SK-N-SH (cell line): ENCODE results near the gene DNAJB4. TPM values are rescaled to one million over a fixed set of nuclear protein-coding genes. Genes with fewer than 3 reads are reported as not detected.
"Not testable (repeated sequence)": the region's sequence is repeated elsewhere in the genome, so short reads cannot be mapped to it uniquely, and the experiment has no call there.

Experiments used
- CTCF ChIA-PET: fragments of 300-600, 350-600 bp; formaldehyde crosslinking; extraction: SDS; loops from one replicate; lab custom pipeline; 2021; lab: Yijun Ruan, JAX
- POLR2A ChIA-PET: fragments of 350-600 bp; sonication (Branson Sonifier 250); formaldehyde crosslinking; extraction: SDS; loops from one replicate; lab custom pipeline; 2020; ENCODE audit warnings: antibody characterized with exemption, inconsistent platforms; lab: Yijun Ruan, JAX
- DNase-seq: peaks from one replicate; pipeline ENCODE4 v3.0.0; 2012
- H2AFZ ChIP-seq: fragments of 200-600 bp; sonication (generic); 2 replicates; pipeline ENCODE4 v1.8.1; 2016; ENCODE audit warnings: antibody characterized with exemption, mild to moderate bottlenecking, low read depth
- H3F3A ChIP-seq: fragments of 200-600 bp; sonication (generic); replicated peaks from 2 replicates; pipeline ENCODE3; 2016; ENCODE audit warnings: antibody characterized with exemption, mild to moderate bottlenecking; ENCODE audit not compliant: insufficient read depth
- H3K27ac ChIP-seq, 2 experiments: fragments of 200-500 bp in 1 of 2; fragments of 200-600 bp in 1 of 2; sonication (Bioruptor generic) in 1 of 2; sonication (generic), shearing (Covaris generic) in 1 of 2; 2 replicates each; pipeline versions ENCODE4 v1.5.1 to v1.6.1; 2014 to 2016; ENCODE audit warnings: low read depth in 2 of 2, inconsistent platforms in 1 of 2, low read length in 1 of 2, mild to moderate bottlenecking in 1 of 2, mixed read lengths in 1 of 2
- H3K27me3 ChIP-seq: fragments of 200-600 bp; sonication (generic), shearing (Covaris generic); 2 replicates; pipeline ENCODE4 v1.6.1; 2016; ENCODE audit warnings: mixed run types; ENCODE audit not compliant: insufficient read depth
- H3K36me3 ChIP-seq, 2 experiments: fragments of 200-500 bp in 1 of 2; fragments of 200-600 bp in 1 of 2; sonication (Bioruptor generic) in 1 of 2; sonication (generic) in 1 of 2; replicated peaks in 1 of 2; 2 replicates each; pipeline versions ENCODE3 to v1.5.1; 2014 to 2016; ENCODE audit warnings: low read length in 1 of 2, mild to moderate bottlenecking in 1 of 2; ENCODE audit not compliant: insufficient read depth in 2 of 2, control insufficient read depth in 1 of 2
- H3K4me1 ChIP-seq, 2 experiments: fragments of 200-500 bp in 1 of 2; fragments of 200-600 bp in 1 of 2; sonication (Bioruptor generic) in 1 of 2; sonication (generic), shearing (Covaris generic) in 1 of 2; 2 replicates each; pipeline versions ENCODE4 v1.5.1 to v1.6.1; 2014 to 2016; ENCODE audit warnings: low read depth in 1 of 2, low read length in 1 of 2, mixed run types in 1 of 2; ENCODE audit not compliant: insufficient read depth in 2 of 2, control insufficient read depth in 1 of 2
- H3K4me2 ChIP-seq: fragments of 200-600 bp; sonication (generic), shearing (Covaris generic); 2 replicates; pipeline ENCODE4 v1.6.1; 2017; ENCODE audit warnings: mixed run types
- H3K4me3 ChIP-seq, 2 experiments: fragments of 200-500 bp in 1 of 2; fragments of 200-600 bp in 1 of 2; sonication (Bioruptor generic) in 1 of 2; sonication (generic), shearing (Covaris generic) in 1 of 2; 2 replicates each; pipeline versions ENCODE4 v1.5.1 to v1.8.1; 2014 to 2016; ENCODE audit warnings: low read depth in 2 of 2, inconsistent platforms in 1 of 2, low read length in 1 of 2, mild to moderate bottlenecking in 1 of 2, mixed read lengths in 1 of 2, moderate library complexity in 1 of 2
- H3K79me2 ChIP-seq: fragments of 200-600 bp; sonication (generic); 2 replicates; pipeline ENCODE4 v1.8.1; 2017; ENCODE audit warnings: mild to moderate bottlenecking; ENCODE audit not compliant: insufficient read depth
- H3K9ac ChIP-seq: fragments of 200-600 bp; sonication (generic); 2 replicates; pipeline ENCODE4 v1.6.1; 2017; ENCODE audit warnings: mixed run types
- H3K9me2 ChIP-seq: fragments of 200-600 bp; sonication (generic); 2 replicates; pipeline ENCODE4 v1.6.1; 2017; ENCODE audit warnings: mixed run types
- H3K9me3 ChIP-seq: fragments of 200-600 bp; sonication (generic); 2 replicates; pipeline ENCODE4 v1.6.1; 2017; ENCODE audit warnings: mixed run types, mild to moderate bottlenecking, moderate library complexity
- H4K20me1 ChIP-seq: fragments of 200-600 bp; sonication (generic); 2 replicates; pipeline ENCODE4 v1.6.1; 2017; ENCODE audit warnings: mild to moderate bottlenecking, mixed run types; ENCODE audit not compliant: insufficient read depth
- ELF1 ChIP-seq: IDR thresholded peaks from 2 replicates; pipeline ENCODE4 v1.4.0; 2012
- EP300 ChIP-seq, 2 experiments: IDR thresholded peaks; 2 replicates each; pipeline versions ENCODE4 v1.4.0 to v1.6.1; 2012; ENCODE audit warnings: borderline replicate concordance in 1 of 2, low read depth in 1 of 2, low read length in 1 of 2
- FOXJ3 ChIP-seq: sonication (generic); formaldehyde crosslinking; IDR thresholded peaks from 2 replicates; pipeline ENCODE4 v1.5.1; 2020; ENCODE audit warnings: mild to moderate bottlenecking, missing genetic modification reagents
- GABPA ChIP-seq: IDR thresholded peaks from 2 replicates; pipeline ENCODE4 v1.4.0; 2012; ENCODE audit warnings: low read depth, mild to moderate bottlenecking
- JUND ChIP-seq: IDR thresholded peaks from 2 replicates; pipeline ENCODE4 v1.4.0; 2012
- NFIC ChIP-seq: IDR thresholded peaks from 2 replicates; pipeline ENCODE4 v1.4.0; 2012; ENCODE audit warnings: borderline replicate concordance
- NRF1 ChIP-seq: IDR thresholded peaks from 2 replicates; pipeline ENCODE4 v1.6.1; 2012; ENCODE audit warnings: low read depth, mild to moderate bottlenecking, low read length
- POLR2AphosphoS5 ChIP-seq: IDR thresholded peaks from 2 replicates; pipeline ENCODE4 v1.6.1; 2012; ENCODE audit warnings: low read depth, low read length
- RCOR1 ChIP-seq: fragments of 150-350 bp; IDR thresholded peaks from 2 replicates; pipeline ENCODE4 v1.6.1; 2017; ENCODE audit warnings: antibody characterized with exemption, low read length
- TCF12 ChIP-seq: IDR thresholded peaks from 2 replicates; pipeline ENCODE4 v1.4.0; 2012
- YY1 ChIP-seq: IDR thresholded peaks from 2 replicates; pipeline ENCODE4 v1.4.0; 2012; ENCODE audit warnings: low read depth, mild to moderate bottlenecking
- WGBS: methylation state at CpG from one replicate; pipeline ENCODE4 v1.1.6; 2017; ENCODE audit warnings: low lambda C conversion rate; 5-methylcytosine and 5-hydroxymethylcytosine counted together
- polyA plus RNA-seq, 3 experiments: library from polyadenylated mRNA; depleted of rRNA; stranded (reverse); fragments of >200 nt; gene quantifications; 2 replicates each; pipeline ENCODE4 v1.2.3, GENCODE V29; 2012
- TF ChIP-seq, protein P1 (sequence below): IDR thresholded peaks from 2 replicates; pipeline ENCODE4 v1.4.0; 2012; ENCODE audit warnings: low read depth, borderline replicate concordance
- TF ChIP-seq, protein P2 (sequence below): IDR thresholded peaks from 2 replicates; pipeline ENCODE4 v1.6.1; 2012; ENCODE audit warnings: mild to moderate bottlenecking, low read depth, low read length, moderate library complexity
- TF ChIP-seq, protein P3 (sequence below): fragments of 200-600 bp; sonication (generic); IDR thresholded peaks from 2 replicates; pipeline ENCODE4 v1.6.1; 2017; ENCODE audit warnings: antibody characterized with exemption, mild to moderate bottlenecking, moderate library complexity
- TF ChIP-seq, protein P4 (sequence below): fragments of 150-350 bp; IDR thresholded peaks from 2 replicates; pipeline ENCODE4 v1.6.1; 2016; ENCODE audit warnings: mild to moderate bottlenecking, low read depth, low read length

The DNAJB4 gene
- polyA plus RNA-seq, 1 of the 3 experiments (the other 2 are of a cell fraction), result 13.5 TPM

DNA sequence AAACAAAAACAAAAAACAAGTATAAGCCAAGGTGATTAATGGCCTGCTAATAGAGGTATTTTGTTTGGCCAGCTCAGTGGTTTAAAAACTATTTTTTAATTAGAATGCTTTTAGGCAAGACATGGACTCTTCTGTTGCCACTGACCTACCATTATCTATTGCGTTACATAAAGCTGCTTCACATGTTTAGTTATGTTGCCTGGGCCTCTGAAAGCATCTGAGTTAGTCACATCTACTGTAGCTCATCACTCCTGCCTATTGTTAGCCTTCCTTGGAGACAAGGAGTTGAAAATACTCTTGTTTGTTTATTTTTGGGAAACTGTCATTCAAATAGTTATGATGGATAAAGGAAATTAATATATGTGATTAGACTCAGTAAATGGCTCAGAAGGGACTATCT, 14.3 kb downstream of the DNAJB4 start:
- Histone ChIP-seq H3K4me3 (no peak overlapping the region), H2AFZ (no peak overlapping the region), H3K9me2 (0 out of 2 replicates have a peak, but pooled peaks cover 4% of the 10 kb centered on the region), H3K79me2 (peaks cover 27% of the 10 kb centered on the region; the same call in 1 of the 2 replicates), H3K27ac (no peak overlapping the region), H3K27me3 (no peaks in the 10 kb centered on the region), H3K9me3 (no peaks in the 10 kb centered on the region), H3F3A (peaks cover 36% of the 10 kb centered on the region), H3K9ac (no peak overlapping the region), H3K4me1 (no peaks in the 10 kb centered on the region), H3K4me2 (no peak overlapping the region), H4K20me1 (no peaks in the 10 kb centered on the region), H3K36me3 (peaks cover 9 to 41% of the 10 kb centered on the region in 2 experiments)
- WGBS, result 100% methylated on average over 1 of the region's 1 CpG
- DNase-seq, result no peak
- CTCF ChIA-PET, result interaction anchor here (1.0 kb wide), 1 partner anchor 13 kb away, joined by 4 read pairs; no protein-coding TSS in a partner anchor
- no peak for TF ChIP-seq GABPA
- TF ChIP-seq FOXJ3 (CRISPR knock-in tag), result no peak
- TF ChIP-seq ELF1, result no peak
- TF ChIP-seq, protein P1, sequence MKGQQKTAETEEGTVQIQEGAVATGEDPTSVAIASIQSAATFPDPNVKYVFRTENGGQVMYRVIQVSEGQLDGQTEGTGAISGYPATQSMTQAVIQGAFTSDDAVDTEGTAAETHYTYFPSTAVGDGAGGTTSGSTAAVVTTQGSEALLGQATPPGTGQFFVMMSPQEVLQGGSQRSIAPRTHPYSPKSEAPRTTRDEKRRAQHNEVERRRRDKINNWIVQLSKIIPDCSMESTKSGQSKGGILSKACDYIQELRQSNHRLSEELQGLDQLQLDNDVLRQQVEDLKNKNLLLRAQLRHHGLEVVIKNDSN, result no peak
- TF ChIP-seq, protein P2, sequence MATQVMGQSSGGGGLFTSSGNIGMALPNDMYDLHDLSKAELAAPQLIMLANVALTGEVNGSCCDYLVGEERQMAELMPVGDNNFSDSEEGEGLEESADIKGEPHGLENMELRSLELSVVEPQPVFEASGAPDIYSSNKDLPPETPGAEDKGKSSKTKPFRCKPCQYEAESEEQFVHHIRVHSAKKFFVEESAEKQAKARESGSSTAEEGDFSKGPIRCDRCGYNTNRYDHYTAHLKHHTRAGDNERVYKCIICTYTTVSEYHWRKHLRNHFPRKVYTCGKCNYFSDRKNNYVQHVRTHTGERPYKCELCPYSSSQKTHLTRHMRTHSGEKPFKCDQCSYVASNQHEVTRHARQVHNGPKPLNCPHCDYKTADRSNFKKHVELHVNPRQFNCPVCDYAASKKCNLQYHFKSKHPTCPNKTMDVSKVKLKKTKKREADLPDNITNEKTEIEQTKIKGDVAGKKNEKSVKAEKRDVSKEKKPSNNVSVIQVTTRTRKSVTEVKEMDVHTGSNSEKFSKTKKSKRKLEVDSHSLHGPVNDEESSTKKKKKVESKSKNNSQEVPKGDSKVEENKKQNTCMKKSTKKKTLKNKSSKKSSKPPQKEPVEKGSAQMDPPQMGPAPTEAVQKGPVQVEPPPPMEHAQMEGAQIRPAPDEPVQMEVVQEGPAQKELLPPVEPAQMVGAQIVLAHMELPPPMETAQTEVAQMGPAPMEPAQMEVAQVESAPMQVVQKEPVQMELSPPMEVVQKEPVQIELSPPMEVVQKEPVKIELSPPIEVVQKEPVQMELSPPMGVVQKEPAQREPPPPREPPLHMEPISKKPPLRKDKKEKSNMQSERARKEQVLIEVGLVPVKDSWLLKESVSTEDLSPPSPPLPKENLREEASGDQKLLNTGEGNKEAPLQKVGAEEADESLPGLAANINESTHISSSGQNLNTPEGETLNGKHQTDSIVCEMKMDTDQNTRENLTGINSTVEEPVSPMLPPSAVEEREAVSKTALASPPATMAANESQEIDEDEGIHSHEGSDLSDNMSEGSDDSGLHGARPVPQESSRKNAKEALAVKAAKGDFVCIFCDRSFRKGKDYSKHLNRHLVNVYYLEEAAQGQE, result no peak
- TF ChIP-seq, protein P3, sequence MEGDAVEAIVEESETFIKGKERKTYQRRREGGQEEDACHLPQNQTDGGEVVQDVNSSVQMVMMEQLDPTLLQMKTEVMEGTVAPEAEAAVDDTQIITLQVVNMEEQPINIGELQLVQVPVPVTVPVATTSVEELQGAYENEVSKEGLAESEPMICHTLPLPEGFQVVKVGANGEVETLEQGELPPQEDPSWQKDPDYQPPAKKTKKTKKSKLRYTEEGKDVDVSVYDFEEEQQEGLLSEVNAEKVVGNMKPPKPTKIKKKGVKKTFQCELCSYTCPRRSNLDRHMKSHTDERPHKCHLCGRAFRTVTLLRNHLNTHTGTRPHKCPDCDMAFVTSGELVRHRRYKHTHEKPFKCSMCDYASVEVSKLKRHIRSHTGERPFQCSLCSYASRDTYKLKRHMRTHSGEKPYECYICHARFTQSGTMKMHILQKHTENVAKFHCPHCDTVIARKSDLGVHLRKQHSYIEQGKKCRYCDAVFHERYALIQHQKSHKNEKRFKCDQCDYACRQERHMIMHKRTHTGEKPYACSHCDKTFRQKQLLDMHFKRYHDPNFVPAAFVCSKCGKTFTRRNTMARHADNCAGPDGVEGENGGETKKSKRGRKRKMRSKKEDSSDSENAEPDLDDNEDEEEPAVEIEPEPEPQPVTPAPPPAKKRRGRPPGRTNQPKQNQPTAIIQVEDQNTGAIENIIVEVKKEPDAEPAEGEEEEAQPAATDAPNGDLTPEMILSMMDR, result no peak
- TF ChIP-seq, protein P4, sequence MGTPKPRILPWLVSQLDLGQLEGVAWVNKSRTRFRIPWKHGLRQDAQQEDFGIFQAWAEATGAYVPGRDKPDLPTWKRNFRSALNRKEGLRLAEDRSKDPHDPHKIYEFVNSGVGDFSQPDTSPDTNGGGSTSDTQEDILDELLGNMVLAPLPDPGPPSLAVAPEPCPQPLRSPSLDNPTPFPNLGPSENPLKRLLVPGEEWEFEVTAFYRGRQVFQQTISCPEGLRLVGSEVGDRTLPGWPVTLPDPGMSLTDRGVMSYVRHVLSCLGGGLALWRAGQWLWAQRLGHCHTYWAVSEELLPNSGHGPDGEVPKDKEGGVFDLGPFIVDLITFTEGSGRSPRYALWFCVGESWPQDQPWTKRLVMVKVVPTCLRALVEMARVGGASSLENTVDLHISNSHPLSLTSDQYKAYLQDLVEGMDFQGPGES, result no peak
- no peak for TF ChIP-seq EP300 (IDR thresholded peaks at IDR 0.05; ENCODE audit: borderline replicate concordance in 1 of 2, low read depth in 1 of 2, low read length in 1 of 2)
- TF ChIP-seq YY1, result no peak
- no peak for TF ChIP-seq NFIC
- no peak for TF ChIP-seq NRF1
- no peak for TF ChIP-seq POLR2AphosphoS5
- TF ChIP-seq RCOR1, result no peak
- no peak for TF ChIP-seq TCF12
- no peak for TF ChIP-seq JUND
- POLR2A ChIA-PET, result no interaction called here

DNA sequence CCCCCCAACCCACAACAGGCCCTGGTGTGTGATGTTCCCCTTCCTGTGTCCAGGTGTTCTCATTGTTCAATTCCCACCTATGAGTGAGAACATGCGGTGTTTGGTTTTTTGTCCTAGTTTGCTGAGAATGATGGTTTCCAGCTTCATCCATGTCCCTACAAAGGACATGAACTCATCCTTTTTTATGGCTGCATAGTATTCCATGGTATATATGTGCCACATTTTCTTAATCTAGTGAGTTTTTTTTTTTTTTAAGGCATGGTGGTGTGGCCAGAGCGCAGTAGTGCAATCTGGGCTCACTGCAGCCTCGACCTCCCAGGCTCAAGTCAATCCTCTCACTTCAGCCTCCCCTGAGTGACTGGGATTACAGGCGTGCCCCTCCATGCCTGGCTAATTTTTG, 16.4 kb downstream of the DNAJB4 start:
- H3K4me3 ChIP-seq, POLR2A ChIA-PET: not testable (repeated sequence)

More for the DNA sequence above, 16.4 kb downstream of the DNAJB4 start:
- H3K9me2 ChIP-seq, H3K27ac ChIP-seq, H3K4me2 ChIP-seq, H3K27me3 ChIP-seq, H3K9ac ChIP-seq, H2AFZ ChIP-seq, H3K9me3 ChIP-seq, H4K20me1 ChIP-seq, H3K4me1 ChIP-seq, DNase-seq: not testable (repeated sequence)
- CTCF ChIA-PET, result interaction anchor here (1.0 kb wide), 1 partner anchor 16 kb away, joined by 4 read pairs; no protein-coding TSS in a partner anchor
- peaks cover 10% of the 10 kb centered on the region; the same call in 1 of the 2 replicates for H3K79me2 ChIP-seq
- peaks cover 32% of the 10 kb centered on the region for H3F3A ChIP-seq
- H3K36me3 ChIP-seq, result peaks cover 7 to 26% of the 10 kb centered on the region in 2 experiments
- WGBS, result 83% methylated on average over 4 of the region's 4 CpGs
